HG02623 (cell line): ENCODE data around the gene DNAL4.

ENCODE experiments used
- ATAC-seq: cut with Tn5 transposase; IDR thresholded peaks from one replicate; pipeline ENCODE4 v1.9.1; 2021; ENCODE audit warnings: moderate library complexity; ENCODE audit not compliant: unreplicated experiment

DNAL4 gene

GRCh38 chr22:38788021-38788816 is 5.7 kb downstream of the DNAL4 start:
- ATAC-seq = no peak

GRCh38 chr22:38786631-38787030 is 7.3 kb downstream of the DNAL4 start:
- no peak for ATAC-seq

- ATAC-seq = no peak
Measured at GRCh38 chr22:38784856-38785255, 9.1 kb downstream of the DNAL4 start.

DNA sequence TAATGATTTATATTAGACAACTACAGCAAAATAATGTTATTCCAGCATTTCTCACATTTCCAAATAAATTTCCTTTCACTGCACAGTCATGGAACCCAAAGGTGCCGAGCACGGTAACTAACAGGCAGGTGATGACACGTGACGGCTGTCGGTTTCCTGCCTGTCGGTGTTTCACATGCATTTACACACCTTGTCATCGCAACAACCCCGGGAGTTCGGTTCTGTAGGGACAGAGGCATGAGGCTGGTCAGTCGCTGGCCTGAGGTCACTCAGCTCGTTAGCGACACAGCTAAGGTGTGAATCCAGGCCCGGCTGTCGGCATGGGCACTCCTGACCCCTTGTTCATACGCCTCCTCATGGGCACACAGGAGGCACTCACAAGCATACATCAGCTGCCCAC is 9.9 kb downstream of the DNAL4 start:
- no peak for ATAC-seq

- no peak for ATAC-seq
Measured at GRCh38 chr22:38783095-38783615, 10.8 kb downstream of the DNAL4 start.

GRCh38 chr22:38782402-38783094 is 11.4 kb downstream of the DNAL4 start:
- no peak for ATAC-seq

DNA sequence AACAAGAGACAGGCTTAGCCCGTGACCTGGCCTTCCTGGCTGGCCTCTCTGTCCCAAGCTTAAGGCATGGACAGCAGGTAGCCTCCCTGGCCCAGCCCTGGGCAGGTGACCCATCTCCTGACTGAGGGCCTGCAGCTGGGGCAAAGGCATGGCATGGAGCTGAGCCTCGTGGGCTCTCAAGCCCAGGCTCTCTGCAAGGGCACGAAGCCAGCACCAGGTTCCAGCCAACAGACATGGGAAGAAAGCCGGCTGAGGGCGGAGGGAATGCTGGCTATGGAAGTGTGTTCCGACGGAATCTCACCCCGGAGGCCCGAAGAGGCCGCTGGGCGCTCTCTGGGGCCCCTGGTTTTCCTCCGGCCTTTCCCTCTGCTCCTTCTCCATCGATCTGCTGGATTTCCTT is 12.9 kb downstream of the DNAL4 start:
- ATAC-seq = no peak

- no peak for ATAC-seq
Measured at GRCh38 chr22:38777087-38777671, 16.8 kb downstream of the DNAL4 start.

DNA sequence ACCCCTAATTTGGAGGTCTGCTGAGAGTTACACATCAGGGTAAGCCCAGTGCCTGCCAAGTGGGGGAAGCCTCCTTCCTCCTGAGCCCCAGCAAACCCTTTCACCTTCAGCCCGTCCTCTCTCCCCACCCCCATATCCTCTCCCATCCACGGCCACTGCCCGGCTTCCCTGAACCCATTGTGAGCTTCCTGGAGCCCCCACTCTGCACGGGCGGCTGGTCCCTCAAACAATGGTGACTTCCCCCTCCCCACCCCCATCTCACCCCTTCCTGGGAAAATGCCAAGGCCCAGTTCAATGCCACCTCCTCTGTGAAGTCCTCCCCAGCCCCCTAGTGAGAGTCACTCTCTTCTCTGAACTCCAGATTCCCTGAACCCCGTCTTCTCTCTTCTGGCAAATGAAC is 17.9 kb downstream of the DNAL4 start:
- ATAC-seq = no peak

- ATAC-seq = no peak
Measured at GRCh38 chr22:38775656-38776055, 18.3 kb downstream of the DNAL4 start.

- ATAC-seq = no peak
Measured at GRCh38 chr22:38774496-38775166, 19.3 kb downstream of the DNAL4 start.

DNA sequence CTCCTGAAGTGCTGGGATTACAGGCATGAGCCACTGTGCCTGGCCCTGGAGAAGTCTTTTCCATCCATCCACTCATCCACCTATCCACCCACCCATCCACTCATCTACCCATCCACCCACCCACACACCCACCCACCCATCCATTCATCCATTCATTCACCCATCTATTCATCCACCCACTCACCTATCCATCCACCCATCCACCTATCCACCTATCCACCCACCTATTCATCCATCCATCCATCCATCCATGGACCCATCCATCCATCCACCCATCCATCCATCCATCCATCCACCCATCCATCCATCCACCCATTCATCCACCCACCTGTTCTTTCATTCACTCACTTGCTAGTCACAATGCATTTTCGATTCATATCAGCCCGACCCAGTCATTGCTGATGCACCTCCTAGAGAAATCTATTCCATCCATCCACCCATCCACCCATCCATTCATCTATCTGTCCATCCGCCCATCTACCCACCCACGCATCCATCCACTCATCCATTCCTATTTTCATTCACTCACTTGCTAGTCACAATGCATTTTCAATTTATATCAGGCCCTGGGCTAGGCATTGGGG is 20.5 kb downstream of the DNAL4 start:
- ATAC-seq = no peak

- ATAC-seq = no peak
Measured at GRCh38 chr22:38772623-38772873, 21.4 kb downstream of the DNAL4 start.

DNA sequence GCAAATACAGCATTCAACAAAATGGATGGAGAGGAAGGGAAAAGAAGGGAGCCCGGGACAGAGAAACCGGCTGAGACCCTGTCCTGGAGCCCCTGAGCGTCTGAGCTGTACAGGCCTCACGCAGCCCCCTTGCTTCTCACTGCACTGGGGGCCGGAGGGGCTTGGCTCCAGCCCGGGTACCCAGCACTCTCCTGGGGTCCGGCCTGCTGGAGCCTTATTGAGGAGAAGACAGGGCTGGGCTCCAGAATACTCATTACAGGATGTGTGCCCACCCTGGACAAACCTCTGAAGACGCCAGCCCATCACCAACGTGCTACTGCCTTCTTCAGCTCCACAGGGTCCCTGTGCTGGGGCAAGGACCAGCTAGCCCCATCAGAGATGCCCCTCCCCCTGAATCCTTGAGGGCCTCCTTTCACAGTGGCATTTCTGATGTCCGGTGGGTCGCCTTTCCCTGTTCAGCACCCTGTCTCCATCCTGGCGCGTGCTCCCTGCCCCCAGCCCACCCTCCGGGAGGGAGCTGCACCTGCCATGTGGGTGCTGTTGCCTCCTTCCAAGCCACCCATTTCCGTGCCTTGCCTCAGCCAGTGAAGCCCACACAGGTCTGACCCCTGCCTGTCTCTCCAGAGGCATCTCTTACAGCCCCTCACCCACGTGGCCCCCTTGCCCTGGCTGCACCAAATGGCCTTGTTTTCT is 23.5 kb downstream of the DNAL4 start:
- no peak for ATAC-seq

- no peak for ATAC-seq
Measured at GRCh38 chr22:38768036-38768435, 25.9 kb downstream of the DNAL4 start.

- ATAC-seq = no peak
Measured at GRCh38 chr22:38767313-38767712, 26.6 kb downstream of the DNAL4 start.

- ATAC-seq = no peak
Measured at GRCh38 chr22:38766076-38766777, 27.7 kb downstream of the DNAL4 start.

GRCh38 chr22:38762551-38762983 is 31.4 kb downstream of the DNAL4 start:
- no peak for ATAC-seq

- no peak for ATAC-seq
Measured at GRCh38 chr22:38761202-38762162, 32.5 kb downstream of the DNAL4 start.
